ENCODE results near the gene TEKT3. TPM values are rescaled to one million over a fixed set of nuclear protein-coding genes. Genes with fewer than 3 reads are reported as not detected.

TEKT3 gene
- polyA plus RNA-seq, 3 donors, result not detected

DNA sequence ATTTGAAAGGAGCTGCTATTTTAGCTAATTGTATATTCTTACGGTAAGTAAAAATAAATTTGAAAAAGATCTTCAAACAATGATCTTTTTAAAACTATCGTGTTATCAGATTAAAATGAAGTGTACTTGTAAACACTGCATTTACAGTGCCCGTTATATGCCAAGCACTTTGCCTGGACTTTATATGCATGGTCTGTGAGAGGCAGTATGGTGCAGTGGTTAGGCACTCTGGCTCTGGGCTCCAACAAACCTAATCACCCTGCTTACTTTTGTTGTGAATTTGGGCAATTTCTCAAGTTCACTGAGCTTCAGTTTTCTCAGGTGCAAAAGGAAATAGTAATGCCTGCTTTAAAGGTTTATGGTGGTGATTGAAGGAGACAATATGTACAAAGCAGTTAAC is 77.7 kb downstream of the TEKT3 start:
- H3K27ac Mint-ChIP-seq, result no peak overlapping the region
- H3K4me1 Mint-ChIP-seq, result peaks cover 37% of the 10 kb centered on the region
- Histone ChIP-seq H3K27ac (ENCODE audit: low read depth in 1 of 2, low read length in 2 of 2) (no peak overlapping the region), H3K4me2 (replicated peaks; ENCODE audit: extremely low read depth, low read length, poor library complexity, severe bottlenecking) (no peak overlapping the region), H3K79me2 (ENCODE audit: insufficient read depth, low read length) (no peaks in the 10 kb centered on the region), H3K9ac (ENCODE audit: insufficient read depth, low read length, poor library complexity, severe bottlenecking) (no peak overlapping the region), H4K20me1 (ENCODE audit: insufficient read depth, low read length) (no peaks in the 10 kb centered on the region), H3K36me3 (replicated peaks in 1 of 2; ENCODE audit: control insufficient read depth in 1 of 2, insufficient read depth in 2 of 2, low read length in 2 of 2) (no peaks in the 10 kb centered on the region), H3K9me3 (replicated peaks in 1 of 2; ENCODE audit: control insufficient read depth in 1 of 2, insufficient read depth in 1 of 2, low read length in 2 of 2) (peaks cover 2 to 17% of the 10 kb centered on the region in 2 donors), H2AFZ (ENCODE audit: insufficient read depth, low read depth, low read length, poor library complexity, severe bottlenecking) (no peak overlapping the region), H3K4me1 (ENCODE audit: control insufficient read depth in 1 of 2, insufficient read depth in 2 of 2, low read length in 2 of 2) (peaks cover 33 to 35% of the 10 kb centered on the region in 2 donors), H3K27me3 (ENCODE audit: control insufficient read depth in 2 of 2, insufficient read depth in 2 of 2, low read length in 2 of 2) (peaks cover 43 to 64% of the 10 kb centered on the region in 2 donors), H3K4me3 (replicated peaks in 1 of 3; ENCODE audit: low read depth in 2 of 3, low read length in 3 of 3) (no peak overlapping the region)
- 43% methylated on average over 1 of the region's 3 CpGs for WGBS (ENCODE audit: insufficient coverage)
- H3K36me3 Mint-ChIP-seq, result peaks cover 3 to 6% of the 10 kb centered on the region in 2 donors
- H3K9me3 Mint-ChIP-seq, result peaks cover 0 to 15% (median 3%) of the 10 kb centered on the region in 7 donors
- DNase-seq, result no peak
- TF ChIP-seq, protein P1, sequence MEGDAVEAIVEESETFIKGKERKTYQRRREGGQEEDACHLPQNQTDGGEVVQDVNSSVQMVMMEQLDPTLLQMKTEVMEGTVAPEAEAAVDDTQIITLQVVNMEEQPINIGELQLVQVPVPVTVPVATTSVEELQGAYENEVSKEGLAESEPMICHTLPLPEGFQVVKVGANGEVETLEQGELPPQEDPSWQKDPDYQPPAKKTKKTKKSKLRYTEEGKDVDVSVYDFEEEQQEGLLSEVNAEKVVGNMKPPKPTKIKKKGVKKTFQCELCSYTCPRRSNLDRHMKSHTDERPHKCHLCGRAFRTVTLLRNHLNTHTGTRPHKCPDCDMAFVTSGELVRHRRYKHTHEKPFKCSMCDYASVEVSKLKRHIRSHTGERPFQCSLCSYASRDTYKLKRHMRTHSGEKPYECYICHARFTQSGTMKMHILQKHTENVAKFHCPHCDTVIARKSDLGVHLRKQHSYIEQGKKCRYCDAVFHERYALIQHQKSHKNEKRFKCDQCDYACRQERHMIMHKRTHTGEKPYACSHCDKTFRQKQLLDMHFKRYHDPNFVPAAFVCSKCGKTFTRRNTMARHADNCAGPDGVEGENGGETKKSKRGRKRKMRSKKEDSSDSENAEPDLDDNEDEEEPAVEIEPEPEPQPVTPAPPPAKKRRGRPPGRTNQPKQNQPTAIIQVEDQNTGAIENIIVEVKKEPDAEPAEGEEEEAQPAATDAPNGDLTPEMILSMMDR (IDR thresholded peaks at IDR 0.05), result no peak
- peaks cover 66 to 87% (median 68%) of the 10 kb centered on the region in 3 donors for H3K27me3 Mint-ChIP-seq (ENCODE audit: low read depth in 3 of 3)
- H3K4me3 Mint-ChIP-seq, result peak overlapping the region in 1 of 2 donors; percentile 98
- intact Hi-C loops (cut with micrococcal nuclease), result loop anchor here (5.0 kb wide), 2 partner anchors 239 to 734 kb away; partner anchors contain the start of genes TTC19 (in 1 of the 2) and ZSWIM7 (in 1 of the 2)

DNA sequence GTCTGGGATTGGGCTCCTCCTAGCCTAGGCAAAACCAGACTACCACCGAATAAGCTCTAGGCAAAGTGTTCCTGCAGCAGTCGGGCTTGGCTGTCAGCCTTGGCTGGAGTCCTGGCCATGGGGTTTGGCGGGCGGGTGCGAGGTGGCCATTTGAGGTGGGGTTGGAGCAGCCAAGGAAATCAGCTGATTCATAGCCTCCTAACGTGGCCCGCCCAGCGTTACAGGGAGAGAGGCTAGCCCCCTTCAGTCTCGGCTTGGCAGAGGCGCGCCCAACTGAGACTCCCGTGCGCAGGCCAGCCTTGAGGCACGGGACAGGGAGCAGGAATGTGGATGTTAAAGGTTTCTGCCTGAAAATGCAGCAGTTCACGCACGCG is 78.2 kb downstream of the TEKT3 start:
- WGBS (ENCODE audit: insufficient coverage), result 2% methylated on average over 6 of the region's 17 CpGs
- no peaks in the 10 kb centered on the region for H3K79me2 ChIP-seq (ENCODE audit: insufficient read depth, low read length)
- peak overlapping the region in 2 of 3 experiments; percentile 33 to 78 for H3K4me3 ChIP-seq (replicated peaks in 1 of 3; ENCODE audit: low read depth in 2 of 3, low read length in 3 of 3)
- no peak for DNase-seq
- H2AFZ ChIP-seq (ENCODE audit: insufficient read depth, low read depth, low read length, poor library complexity, severe bottlenecking), result peak overlapping the region; percentile 71
- TF ChIP-seq, protein P1 (IDR thresholded peaks at IDR 0.05), result no peak
- H3K9ac ChIP-seq (ENCODE audit: insufficient read depth, low read length, poor library complexity, severe bottlenecking), result peak overlapping the region; percentile 38
- Mint-ChIP-seq H3K4me1 (peaks cover 37% of the 10 kb centered on the region), H3K36me3 (peaks cover 3 to 6% of the 10 kb centered on the region in 2 donors), H3K9me3 (peaks cover 0 to 15% (median 3%) of the 10 kb centered on the region in 7 donors), H3K27me3 (ENCODE audit: low read depth in 3 of 3) (peaks cover 64 to 87% (median 68%) of the 10 kb centered on the region in 3 donors), H3K4me3 (peak overlapping the region; percentile 93 to 98), H3K27ac (peak overlapping the region in 2 of 7 donors; percentile 27 to 45)
- no peaks in the 10 kb centered on the region for H4K20me1 ChIP-seq (ENCODE audit: insufficient read depth, low read length)
- no peaks in the 10 kb centered on the region for H3K36me3 ChIP-seq (replicated peaks in 1 of 2; ENCODE audit: control insufficient read depth in 1 of 2, insufficient read depth in 2 of 2, low read length in 2 of 2)
- H3K4me1 ChIP-seq (ENCODE audit: control insufficient read depth in 1 of 2, insufficient read depth in 2 of 2, low read length in 2 of 2), result peaks cover 33 to 35% of the 10 kb centered on the region in 2 donors
- intact Hi-C loops (cut with micrococcal nuclease), result loop anchor here (5.0 kb wide), 2 partner anchors 239 to 734 kb away; partner anchors contain the start of genes TTC19 (in 1 of the 2) and ZSWIM7 (in 1 of the 2)
- H3K9me3 ChIP-seq (replicated peaks in 1 of 2; ENCODE audit: control insufficient read depth in 1 of 2, insufficient read depth in 1 of 2, low read length in 2 of 2), result peaks cover 2 to 17% of the 10 kb centered on the region in 2 donors
- H3K4me2 ChIP-seq (replicated peaks; ENCODE audit: extremely low read depth, low read length, poor library complexity, severe bottlenecking), result peak overlapping the region; percentile 79
- H3K27me3 ChIP-seq (ENCODE audit: control insufficient read depth in 2 of 2, insufficient read depth in 2 of 2, low read length in 2 of 2), result peaks cover 43 to 64% of the 10 kb centered on the region in 2 donors
- no peak overlapping the region for H3K27ac ChIP-seq (ENCODE audit: low read depth in 1 of 2, low read length in 2 of 2)

Measured in CD14-positive monocyte (primary cell).